Epithelial cell of proximal tubule (primary cell): ENCODE results near the gene NPBWR2. TPM values are rescaled to one million over a fixed set of nuclear protein-coding genes. Genes with fewer than 3 reads are reported as not detected.

Experiments
- DNase-seq: peaks from one replicate; pipeline ENCODE4 v3.0.0-alpha.2; 2011; ENCODE audit warnings: low read depth
- H3K4me3 ChIP-seq: 2 replicates; pipeline ENCODE4 v1.5.1; 2011; ENCODE audit warnings: low read depth, mild to moderate bottlenecking, low read length
- total RNA-seq: library from RNA; depleted of rRNA; stranded (reverse); fragments of >200 nt; gene quantifications from 2 replicates; pipeline ENCODE4 v1.2.3, GENCODE V29; 2015
- TF ChIP-seq, protein P1 (sequence below): conservative IDR thresholded peaks from 2 replicates; pipeline ENCODE4 v1.5.1; 2012; ENCODE audit warnings: low read depth, mild to moderate bottlenecking, low read length

NPBWR2 gene
- total RNA-seq, 1 donor from 2014 or later, result not detected

DNA sequence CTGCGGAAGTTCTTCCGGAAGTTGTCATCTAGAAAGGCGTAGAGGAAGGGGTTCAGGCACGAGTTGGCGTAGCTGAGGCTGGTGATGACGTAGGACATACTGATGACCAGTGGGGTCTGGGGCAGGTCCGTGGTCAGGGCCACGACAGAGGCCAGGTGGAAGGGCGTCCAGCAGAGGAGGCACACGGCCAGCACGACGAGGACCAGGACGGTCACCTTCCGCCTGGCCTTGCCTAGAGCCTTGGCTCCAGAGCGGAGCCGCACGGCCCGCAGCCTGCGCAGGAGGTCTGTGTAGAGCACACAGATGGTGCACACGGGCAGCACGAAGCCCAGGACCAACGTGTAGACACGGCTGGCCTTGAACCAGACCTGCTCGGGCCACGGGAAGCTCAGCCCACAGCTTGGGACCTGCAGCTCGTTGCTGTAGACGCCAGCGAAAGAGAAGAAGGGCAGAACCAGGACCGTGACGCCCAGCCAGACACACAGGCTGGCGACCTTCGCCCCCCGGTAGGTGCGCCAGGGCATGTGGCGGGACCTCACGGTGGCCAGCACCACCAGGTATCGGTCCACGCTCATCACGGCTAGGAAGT lies 1.4 kb downstream of the NPBWR2 start:
- TF ChIP-seq, protein P1, sequence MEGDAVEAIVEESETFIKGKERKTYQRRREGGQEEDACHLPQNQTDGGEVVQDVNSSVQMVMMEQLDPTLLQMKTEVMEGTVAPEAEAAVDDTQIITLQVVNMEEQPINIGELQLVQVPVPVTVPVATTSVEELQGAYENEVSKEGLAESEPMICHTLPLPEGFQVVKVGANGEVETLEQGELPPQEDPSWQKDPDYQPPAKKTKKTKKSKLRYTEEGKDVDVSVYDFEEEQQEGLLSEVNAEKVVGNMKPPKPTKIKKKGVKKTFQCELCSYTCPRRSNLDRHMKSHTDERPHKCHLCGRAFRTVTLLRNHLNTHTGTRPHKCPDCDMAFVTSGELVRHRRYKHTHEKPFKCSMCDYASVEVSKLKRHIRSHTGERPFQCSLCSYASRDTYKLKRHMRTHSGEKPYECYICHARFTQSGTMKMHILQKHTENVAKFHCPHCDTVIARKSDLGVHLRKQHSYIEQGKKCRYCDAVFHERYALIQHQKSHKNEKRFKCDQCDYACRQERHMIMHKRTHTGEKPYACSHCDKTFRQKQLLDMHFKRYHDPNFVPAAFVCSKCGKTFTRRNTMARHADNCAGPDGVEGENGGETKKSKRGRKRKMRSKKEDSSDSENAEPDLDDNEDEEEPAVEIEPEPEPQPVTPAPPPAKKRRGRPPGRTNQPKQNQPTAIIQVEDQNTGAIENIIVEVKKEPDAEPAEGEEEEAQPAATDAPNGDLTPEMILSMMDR, result no peak
- no peak for DNase-seq
- no peak overlapping the region for H3K4me3 ChIP-seq

DNA sequence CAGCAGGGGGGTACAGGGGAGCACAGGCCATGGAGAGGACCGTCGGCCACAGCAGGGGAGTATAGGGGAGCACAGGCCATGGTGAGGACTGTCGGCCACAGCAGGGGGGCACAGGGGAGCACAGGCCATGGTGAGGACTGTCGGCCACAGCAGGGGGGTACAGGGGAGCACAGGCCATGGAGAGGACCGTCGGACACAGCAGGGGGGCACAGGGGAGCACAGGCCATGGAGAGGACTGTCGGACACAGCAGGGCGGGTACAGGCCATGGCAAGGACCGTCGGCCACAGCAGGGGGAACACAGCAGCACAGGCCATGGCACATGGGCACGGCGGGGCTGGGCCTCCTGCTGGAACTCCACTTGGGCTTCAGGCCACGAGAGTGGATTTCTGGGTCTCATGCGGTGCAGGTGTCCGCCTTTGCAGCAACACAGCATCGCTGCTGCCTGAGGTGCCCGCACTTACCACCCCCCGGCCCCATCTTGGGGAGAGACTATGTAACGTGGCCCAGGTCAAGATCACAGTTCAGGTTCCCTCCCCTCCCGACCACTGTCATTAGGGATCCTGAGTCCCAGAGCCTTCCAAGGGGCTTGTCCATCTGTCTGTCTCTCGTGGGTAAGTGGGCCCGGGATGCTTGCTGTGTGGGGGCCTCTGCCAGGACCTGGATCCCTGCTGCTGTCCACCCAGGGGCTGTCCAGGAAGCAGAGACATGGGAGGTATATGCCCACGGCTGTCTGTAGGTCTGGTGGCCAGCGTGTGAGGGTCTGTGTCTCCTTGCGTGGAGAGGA lies 2.5 kb downstream of the NPBWR2 start:
- TF ChIP-seq, protein P1, result no peak

DNA sequence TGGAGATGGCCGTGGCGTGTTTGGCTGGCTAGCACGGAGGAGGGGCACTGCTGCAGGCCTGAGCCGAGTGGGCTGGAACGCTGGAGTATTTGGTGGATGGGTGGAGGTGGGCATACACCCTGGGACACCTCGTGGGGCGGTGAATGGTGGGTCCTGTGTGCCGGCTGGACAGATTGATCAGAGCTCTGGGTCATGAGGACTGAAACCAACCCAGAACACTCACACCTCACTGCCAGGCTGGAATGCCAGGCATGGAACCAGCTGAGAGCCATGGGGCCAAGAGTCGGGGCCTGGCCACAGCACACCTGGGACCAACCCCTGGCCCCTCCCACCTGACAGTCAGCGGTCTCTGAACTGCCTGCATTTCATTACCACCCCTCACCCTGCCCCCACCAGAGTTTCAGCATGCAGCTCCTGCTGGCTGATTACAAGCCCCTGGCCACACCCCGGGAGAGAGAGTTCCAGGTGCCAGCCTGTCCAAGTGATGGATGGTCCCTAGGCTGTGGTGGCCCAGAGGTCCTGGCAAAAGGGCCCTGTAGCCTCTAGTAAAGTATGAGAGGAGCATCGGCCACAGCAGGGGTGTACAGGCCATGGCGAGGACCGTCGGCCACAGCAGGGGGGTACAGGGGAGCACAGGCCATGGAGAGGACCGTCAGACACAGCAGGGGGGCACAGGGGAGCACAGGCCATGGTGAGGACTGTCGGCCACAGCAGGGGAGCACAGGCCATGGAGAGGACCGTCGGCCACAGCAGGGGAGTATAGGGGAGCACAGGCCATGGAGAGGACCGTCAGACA lies 3.3 kb downstream of the NPBWR2 start:
- DNase-seq, result no peak
- TF ChIP-seq, protein P1, result no peak
- H3K4me3 ChIP-seq, result no peak overlapping the region

More for the DNA sequence above, 2.5 kb downstream of the NPBWR2 start:
- no peak overlapping the region for H3K4me3 ChIP-seq
- no peak for DNase-seq

DNA sequence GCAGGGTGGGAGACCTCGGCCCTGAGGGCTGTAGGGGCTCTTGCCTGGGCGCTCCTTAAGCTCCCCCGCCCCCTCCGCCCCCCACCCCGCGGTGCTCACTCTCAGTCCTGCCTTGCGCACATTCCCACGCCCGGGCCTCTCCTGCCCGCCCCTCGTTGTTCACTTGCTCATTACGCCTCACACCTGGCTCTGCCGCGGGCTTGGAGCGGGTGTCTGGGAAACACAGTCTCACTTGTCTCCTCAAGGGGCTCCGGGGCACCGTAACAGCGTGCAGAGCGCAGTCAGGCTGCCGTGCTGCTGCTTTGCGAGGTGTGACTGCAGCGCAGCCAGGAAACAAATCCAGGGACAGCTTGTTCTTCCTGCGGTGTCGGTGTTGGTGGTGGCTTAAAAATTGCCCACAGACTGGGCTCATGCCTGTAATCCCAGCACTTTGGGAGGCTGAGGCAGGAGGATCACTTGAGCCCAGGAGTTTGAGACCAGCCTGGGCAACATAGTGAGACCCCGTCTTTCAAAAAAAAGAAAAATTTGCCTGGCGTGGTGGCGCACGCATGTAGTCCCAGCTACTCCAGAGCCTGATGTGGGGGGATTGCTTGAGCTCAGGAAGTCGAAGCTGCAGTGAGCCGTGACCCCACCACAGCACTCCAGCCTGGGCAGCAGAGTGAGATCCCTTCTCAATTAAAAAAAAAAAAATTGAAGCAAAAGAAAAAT lies 4.6 kb downstream of the NPBWR2 start:
- DNase-seq, result no peak
- H3K4me3 ChIP-seq, result no peak overlapping the region
- TF ChIP-seq, protein P1, result no peak

DNA sequence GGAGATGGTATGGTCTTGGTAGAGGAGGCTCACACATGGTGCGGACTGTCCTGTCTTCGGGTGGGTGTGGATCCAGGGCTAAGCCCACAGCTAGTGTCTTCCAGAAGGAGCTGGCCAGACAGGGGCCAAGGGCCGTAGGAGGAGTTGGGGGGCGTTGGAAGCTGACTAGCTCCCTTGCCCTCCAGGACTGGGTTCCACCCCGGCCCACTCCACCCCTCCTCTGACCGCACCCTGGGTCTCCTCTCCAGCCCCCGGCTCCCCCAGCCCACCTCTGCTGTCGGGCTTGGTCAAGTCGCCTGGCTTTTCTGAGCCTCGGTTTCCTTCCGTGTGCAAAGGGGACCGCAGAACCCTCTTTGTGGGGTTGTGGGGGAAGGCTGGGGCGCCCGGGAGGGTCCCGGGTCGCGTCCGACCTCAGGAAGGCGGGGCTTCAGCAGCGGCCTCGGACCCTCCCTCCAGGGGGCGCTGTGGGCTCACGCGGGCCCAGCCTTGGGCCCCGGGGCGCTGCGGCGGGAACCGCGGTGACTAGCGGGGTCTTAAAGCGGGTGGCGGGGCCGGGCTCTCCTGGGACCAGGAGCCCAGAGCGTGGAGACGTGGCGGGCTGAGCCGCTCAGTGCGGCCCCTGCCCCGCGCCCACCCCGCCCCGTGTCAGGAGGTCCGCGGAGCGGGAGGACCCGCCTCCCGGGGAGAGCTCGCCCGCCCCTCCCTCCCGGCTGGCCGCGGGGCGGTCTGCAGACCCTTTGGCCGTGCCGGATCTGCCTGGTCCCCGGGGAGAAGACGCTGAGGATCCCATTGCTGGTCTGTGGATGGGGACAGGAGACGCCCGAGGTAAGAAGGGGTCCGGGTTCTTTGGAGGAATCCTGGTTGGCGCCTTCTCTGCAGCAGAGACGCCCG lies 5.4 kb downstream of the NPBWR2 start:
- H3K4me3 ChIP-seq, result no peak overlapping the region
- DNase-seq, result no peak
- TF ChIP-seq, protein P1, result peak; percentile 63
